IPS DF 6.9 (cell line): ENCODE results near the gene SCAF1.

Experiments
- DNase-seq: peaks from one replicate; pipeline ENCODE4 v3.0.0-alpha.2; 2013; ENCODE audit warnings: low read depth, low spot score
- H3K27ac ChIP-seq: one replicate; pipeline ENCODE4 v1.5.1; 2013; ENCODE audit warnings: low read length, control low read depth
- H3K27me3 ChIP-seq: 2 replicates; pipeline ENCODE4 v1.6.1; 2013; ENCODE audit warnings: mild to moderate bottlenecking, low read length; ENCODE audit not compliant: control insufficient read depth, insufficient read depth
- H3K36me3 ChIP-seq: 2 replicates; pipeline ENCODE4 v1.6.1; 2013; ENCODE audit warnings: low read length; ENCODE audit not compliant: control insufficient read depth, insufficient read depth
- H3K4me1 ChIP-seq: 2 replicates; pipeline ENCODE4 v1.6.1; 2013; ENCODE audit warnings: low read length; ENCODE audit not compliant: control insufficient read depth, insufficient read depth
- H3K4me3 ChIP-seq: 2 replicates; pipeline ENCODE4 v1.5.1; 2013; ENCODE audit warnings: mild to moderate bottlenecking, low read length
- H3K9me3 ChIP-seq: 2 replicates; pipeline ENCODE4 v1.6.1; 2013; ENCODE audit warnings: low read length, inconsistent platforms; ENCODE audit not compliant: control insufficient read depth, insufficient read depth
- WGBS: extraction: QIAGEN DNeasy Blood & Tissue Kit; methylation state at CpG from one replicate; pipeline ENCODE4 v1.1.7; 2013; ENCODE audit warnings: mixed read lengths, missing lambda C conversion rate; ENCODE audit not compliant: insufficient read length, insufficient coverage; 5-methylcytosine and 5-hydroxymethylcytosine counted together

SCAF1 gene

GRCh38 chr19:49651029-49651819 is 9.2 kb downstream of the SCAF1 start:
- no peak overlapping the region for H3K4me3 ChIP-seq
- H3K27me3 ChIP-seq: no peaks in the 10 kb centered on the region
- peaks cover 50% of the 10 kb centered on the region for H3K36me3 ChIP-seq
- no peaks in the 10 kb centered on the region for H3K4me1 ChIP-seq
- no peaks in the 10 kb centered on the region for H3K9me3 ChIP-seq
- H3K27ac ChIP-seq: no peak overlapping the region
- no peak for DNase-seq
- WGBS: no CpG with 5 or more reads among the region's 72 CpGs

DNA sequence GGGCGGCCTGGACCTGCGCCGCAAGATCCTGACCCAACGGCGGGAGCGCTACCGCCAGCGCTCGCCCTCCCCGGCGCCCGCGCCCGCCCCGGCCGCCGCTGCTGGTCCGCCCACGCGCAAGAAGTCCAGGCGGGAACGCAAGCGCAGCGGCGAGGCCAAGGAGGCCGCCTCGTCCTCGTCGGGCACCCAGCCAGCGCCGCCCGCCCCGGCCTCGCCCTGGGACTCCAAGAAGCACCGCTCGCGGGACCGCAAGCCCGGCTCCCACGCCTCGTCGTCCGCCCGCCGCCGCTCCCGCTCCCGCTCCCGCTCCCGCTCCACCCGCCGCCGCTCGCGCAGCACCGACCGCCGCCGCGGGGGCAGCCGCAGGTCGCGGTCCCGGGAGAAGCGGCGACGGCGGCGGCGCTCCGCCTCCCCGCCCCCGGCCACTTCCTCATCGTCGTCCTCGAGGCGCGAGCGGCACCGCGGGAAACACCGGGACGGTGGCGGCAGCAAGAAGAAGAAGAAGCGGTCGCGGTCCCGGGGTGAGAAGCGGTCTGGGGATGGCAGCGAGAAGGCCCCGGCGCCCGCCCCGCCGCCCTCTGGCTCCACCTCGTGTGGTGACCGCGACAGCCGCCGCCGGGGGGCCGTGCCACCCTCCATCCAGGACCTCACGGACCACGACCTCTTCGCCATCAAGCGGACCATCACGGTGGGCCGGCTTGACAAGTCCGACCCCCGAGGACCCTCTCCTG is 10.0 kb downstream of the SCAF1 start:
- WGBS: no CpG with 5 or more reads among the region's 110 CpGs
- DNase-seq: no peak
- Histone ChIP-seq H3K4me3 (no peak overlapping the region), H3K27me3 (no peaks in the 10 kb centered on the region), H3K4me1 (no peaks in the 10 kb centered on the region; the same call in 1 of the 2 replicates), H3K9me3 (no peaks in the 10 kb centered on the region), H3K27ac (no peak overlapping the region), H3K36me3 (peaks cover 43% of the 10 kb centered on the region)

DNA sequence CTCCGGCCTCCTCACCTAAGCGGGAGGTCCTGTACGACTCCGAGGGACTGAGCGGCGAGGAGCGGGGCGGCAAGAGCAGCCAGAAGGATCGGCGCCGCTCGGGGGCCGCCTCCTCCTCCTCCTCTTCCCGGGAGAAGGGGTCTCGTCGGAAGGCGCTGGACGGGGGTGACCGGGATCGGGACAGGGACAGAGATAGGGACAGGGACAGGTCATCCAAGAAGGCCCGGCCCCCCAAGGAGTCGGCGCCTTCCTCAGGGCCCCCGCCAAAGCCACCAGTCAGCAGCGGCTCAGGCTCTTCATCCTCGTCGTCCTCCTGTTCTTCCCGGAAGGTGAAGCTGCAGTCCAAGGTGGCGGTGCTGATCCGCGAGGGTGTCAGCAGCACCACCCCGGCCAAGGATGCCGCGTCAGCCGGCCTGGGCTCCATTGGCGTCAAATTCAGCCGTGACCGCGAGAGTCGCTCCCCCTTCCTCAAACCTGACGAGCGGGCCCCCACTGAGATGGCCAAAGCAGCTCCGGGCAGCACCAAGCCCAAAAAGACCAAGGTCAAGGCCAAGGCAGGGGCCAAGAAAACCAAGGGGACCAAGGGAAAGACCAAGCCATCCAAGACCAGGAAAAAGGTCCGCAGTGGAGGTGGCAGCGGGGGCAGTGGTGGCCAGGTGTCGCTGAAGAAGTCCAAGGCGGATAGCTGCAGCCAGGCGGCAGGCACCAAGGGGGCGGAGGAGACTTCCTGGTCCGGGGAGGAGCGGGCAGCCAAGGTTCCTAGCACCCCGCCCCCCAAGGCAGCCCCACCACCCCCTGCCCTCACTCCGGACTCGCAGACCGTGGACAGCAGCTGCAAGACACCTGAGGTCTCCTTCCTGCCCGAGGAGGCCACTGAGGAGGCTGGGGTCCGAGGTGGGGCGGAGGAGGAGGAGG is 10.8 kb downstream of the SCAF1 start:
- no CpG with 5 or more reads among the region's 58 CpGs for WGBS

DNA sequence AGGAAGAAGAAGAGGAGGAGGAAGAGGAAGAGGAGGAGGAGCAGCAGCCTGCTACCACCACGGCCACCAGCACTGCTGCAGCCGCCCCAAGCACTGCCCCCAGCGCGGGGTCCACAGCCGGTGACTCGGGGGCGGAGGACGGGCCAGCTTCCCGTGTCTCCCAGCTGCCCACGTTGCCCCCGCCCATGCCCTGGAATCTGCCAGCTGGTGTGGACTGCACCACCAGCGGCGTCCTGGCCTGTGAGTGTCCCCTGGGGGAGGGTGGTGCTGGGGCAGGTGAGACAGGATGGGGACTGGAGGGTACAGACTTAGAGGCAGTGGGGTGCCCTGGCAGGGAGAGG is 11.4 kb downstream of the SCAF1 start:
- H3K27ac ChIP-seq: no peak overlapping the region
- no peak overlapping the region for H3K4me3 ChIP-seq
- no peaks in the 10 kb centered on the region for H3K9me3 ChIP-seq
- H3K36me3 ChIP-seq: peaks cover 48% of the 10 kb centered on the region
- DNase-seq: no peak
- no peaks in the 10 kb centered on the region; the same call in 1 of the 2 replicates for H3K4me1 ChIP-seq
- WGBS: no CpG with 5 or more reads among the region's 13 CpGs
- no peaks in the 10 kb centered on the region for H3K27me3 ChIP-seq

More for the DNA sequence above, 10.8 kb downstream of the SCAF1 start:
- no peak overlapping the region for H3K4me3 ChIP-seq
- H3K27ac ChIP-seq: no peak overlapping the region
- no peaks in the 10 kb centered on the region for H3K9me3 ChIP-seq
- peaks cover 47% of the 10 kb centered on the region for H3K36me3 ChIP-seq
- DNase-seq: no peak
- H3K27me3 ChIP-seq: no peaks in the 10 kb centered on the region
- H3K4me1 ChIP-seq: no peaks in the 10 kb centered on the region; the same call in 1 of the 2 replicates

DNA sequence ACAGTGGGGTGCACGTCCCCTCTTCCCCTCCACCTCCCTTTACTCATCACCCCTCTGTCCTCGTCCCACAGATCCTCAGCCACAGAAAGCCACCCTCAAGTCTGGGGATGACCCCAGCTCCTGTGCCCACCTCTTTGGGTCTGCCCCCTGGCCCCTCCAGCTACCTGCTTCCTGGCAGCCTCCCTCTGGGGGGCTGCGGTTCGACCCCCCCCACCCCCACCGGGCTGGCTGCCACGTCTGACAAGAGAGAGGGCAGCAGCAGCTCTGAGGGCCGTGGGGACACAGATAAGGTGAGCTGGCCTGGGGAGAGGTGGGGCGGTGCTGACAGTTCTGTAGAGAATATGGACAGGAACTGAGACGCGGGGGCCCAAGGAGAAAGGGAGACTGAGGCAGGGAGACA is 12.6 kb downstream of the SCAF1 start:
- WGBS: no CpG with 5 or more reads among the region's 10 CpGs
- Histone ChIP-seq H3K4me1 (no peaks in the 10 kb centered on the region; the same call in 1 of the 2 replicates), H3K4me3 (no peak overlapping the region), H3K27ac (no peak overlapping the region), H3K36me3 (peaks cover 55% of the 10 kb centered on the region), H3K9me3 (no peaks in the 10 kb centered on the region), H3K27me3 (no peaks in the 10 kb centered on the region)
- no peak for DNase-seq

GRCh38 chr19:49655570-49656455 is 13.8 kb downstream of the SCAF1 start:
- WGBS: no CpG with 5 or more reads among the region's 23 CpGs
- no peak for DNase-seq
- Histone ChIP-seq H3K9me3 (no peaks in the 10 kb centered on the region), H3K4me1 (no peaks in the 10 kb centered on the region; the same call in 1 of the 2 replicates), H3K4me3 (no peak overlapping the region), H3K27ac (no peak overlapping the region), H3K27me3 (no peaks in the 10 kb centered on the region), H3K36me3 (peaks cover 55% of the 10 kb centered on the region)

DNA sequence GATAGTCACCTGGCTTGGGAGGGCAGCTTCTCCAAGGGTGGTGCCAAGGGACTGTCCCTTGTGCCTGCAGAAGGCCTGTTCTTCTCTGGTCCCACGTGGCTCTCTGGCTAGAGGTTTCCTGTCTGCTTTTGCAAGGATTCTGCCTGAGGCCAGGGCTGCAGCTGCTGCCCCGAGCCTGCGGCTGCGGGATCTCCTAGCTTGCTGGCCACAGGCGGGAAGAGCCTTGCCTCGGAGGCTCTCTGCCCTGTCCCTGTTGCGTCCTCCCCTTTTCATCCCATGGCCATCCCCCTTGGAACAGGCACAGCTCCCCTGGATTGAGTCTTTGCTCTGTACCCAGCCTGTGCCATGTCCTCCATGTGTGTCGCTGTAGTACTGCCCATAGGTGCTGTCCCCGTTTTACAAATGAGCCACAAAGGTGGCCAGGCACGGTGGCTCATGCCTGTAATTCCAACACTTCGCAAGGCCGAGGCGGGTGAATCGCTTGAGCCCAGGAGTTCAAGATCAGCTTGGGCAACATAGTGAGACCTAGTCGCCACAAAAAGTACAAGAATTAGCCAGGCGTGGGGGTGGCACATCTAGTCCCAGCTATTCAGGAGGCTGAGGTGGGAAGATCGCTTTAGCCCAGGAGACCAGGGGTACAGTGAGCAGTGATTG is 14.6 kb downstream of the SCAF1 start:
- Histone ChIP-seq H3K4me1 (no peaks in the 10 kb centered on the region; the same call in 1 of the 2 replicates), H3K9me3 (no peaks in the 10 kb centered on the region), H3K36me3 (peaks cover 55% of the 10 kb centered on the region), H3K27ac (no peak overlapping the region), H3K27me3 (no peaks in the 10 kb centered on the region), H3K4me3 (no peak overlapping the region)
- no peak for DNase-seq
- no CpG with 5 or more reads among the region's 17 CpGs for WGBS

- peaks cover 57% of the 10 kb centered on the region for H3K36me3 ChIP-seq
- WGBS: no CpG with 5 or more reads among the region's 22 CpGs
- no peaks in the 10 kb centered on the region for H3K9me3 ChIP-seq
- H3K4me3 ChIP-seq: no peak overlapping the region
- DNase-seq: no peak
- no peak overlapping the region for H3K27ac ChIP-seq
- no peaks in the 10 kb centered on the region for H3K27me3 ChIP-seq
- H3K4me1 ChIP-seq: no peaks in the 10 kb centered on the region; the same call in 1 of the 2 replicates
These were observed 15.6 kb downstream of the SCAF1 start for GRCh38 chr19:49657493-49658138.

GRCh38 chr19:49658139-49658517 is 16.1 kb downstream of the SCAF1 start:
- Histone ChIP-seq H3K4me1 (no peaks in the 10 kb centered on the region; the same call in 1 of the 2 replicates), H3K27ac (no peak overlapping the region), H3K27me3 (no peaks in the 10 kb centered on the region), H3K9me3 (no peaks in the 10 kb centered on the region), H3K36me3 (peaks cover 59% of the 10 kb centered on the region), H3K4me3 (no peak overlapping the region)
- WGBS: no CpG with 5 or more reads among the region's 15 CpGs
- no peak for DNase-seq
